ENCODE results near the gene PROS1.
A peak's percentile ranks its signal among the peaks of the same experiment; 100 is the strongest.

PROS1 gene

DNA sequence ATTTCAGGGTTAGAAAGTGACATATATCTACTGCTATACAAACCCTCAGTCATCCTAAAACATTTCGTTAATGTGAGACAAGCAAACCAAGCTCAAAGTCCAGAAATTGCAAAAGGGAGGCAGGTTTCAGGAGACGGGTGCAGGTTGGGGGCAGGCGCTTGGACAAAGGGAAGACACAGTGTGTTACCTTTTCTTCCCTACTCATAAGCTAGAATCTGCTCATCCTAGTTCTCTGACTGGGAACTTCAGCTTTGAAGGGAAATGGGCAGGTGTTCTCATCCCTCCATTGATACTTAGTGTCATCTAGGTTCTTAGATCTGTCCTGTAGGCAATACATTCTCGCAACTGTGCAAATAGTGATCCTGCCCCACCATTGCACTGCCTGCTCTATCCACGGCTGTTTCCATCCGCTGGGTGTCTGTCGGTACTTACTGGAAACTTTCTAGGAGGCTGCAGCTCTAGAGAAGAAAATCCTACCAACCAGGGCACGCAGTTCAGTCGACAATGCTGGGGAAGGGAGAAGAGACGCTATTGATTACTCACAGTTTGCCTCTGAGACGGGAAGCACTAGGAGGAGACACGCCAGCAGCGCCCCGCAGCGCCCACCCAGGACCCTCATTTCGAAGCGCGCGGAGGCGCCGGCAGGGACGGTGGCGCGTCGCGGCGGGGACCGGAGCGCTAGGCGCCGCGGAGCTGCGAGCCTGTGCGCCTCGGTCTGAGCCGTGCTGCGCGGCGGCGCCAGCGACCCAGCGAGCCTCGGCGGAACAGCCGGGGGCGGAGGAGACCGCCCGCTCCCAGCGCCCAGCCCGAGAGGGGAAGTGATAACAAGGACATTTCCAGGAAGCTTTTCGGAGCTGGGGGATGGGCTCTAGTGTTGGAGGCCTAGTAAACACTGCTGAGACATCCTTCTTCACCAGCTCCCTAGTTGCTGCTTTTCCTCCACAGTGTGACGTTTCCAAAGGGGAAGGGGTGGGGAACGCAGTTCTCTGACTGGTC is at the start of gene PROS1:
PROS1 (minus strand) TSS at position 766 of the 996 bp plus-strand sequence; CDS start at position 619, 147 bp downstream.
- no peaks in the 10 kb centered on the region for H3K27me3 ChIP-seq (replicated peaks)
- no peaks in the 10 kb centered on the region for H3K36me3 ChIP-seq (replicated peaks)
- TF ChIP-seq, protein P1, sequence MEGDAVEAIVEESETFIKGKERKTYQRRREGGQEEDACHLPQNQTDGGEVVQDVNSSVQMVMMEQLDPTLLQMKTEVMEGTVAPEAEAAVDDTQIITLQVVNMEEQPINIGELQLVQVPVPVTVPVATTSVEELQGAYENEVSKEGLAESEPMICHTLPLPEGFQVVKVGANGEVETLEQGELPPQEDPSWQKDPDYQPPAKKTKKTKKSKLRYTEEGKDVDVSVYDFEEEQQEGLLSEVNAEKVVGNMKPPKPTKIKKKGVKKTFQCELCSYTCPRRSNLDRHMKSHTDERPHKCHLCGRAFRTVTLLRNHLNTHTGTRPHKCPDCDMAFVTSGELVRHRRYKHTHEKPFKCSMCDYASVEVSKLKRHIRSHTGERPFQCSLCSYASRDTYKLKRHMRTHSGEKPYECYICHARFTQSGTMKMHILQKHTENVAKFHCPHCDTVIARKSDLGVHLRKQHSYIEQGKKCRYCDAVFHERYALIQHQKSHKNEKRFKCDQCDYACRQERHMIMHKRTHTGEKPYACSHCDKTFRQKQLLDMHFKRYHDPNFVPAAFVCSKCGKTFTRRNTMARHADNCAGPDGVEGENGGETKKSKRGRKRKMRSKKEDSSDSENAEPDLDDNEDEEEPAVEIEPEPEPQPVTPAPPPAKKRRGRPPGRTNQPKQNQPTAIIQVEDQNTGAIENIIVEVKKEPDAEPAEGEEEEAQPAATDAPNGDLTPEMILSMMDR (IDR thresholded peaks at IDR 0.05; ENCODE audit: low read depth, low read length, missing control alignments), result no peak
- peak within 1 kb of the TSS; percentile 35 for H3K27ac ChIP-seq
- peak within 1 kb of the TSS; percentile 64 for H3K4me3 ChIP-seq (ENCODE audit: low read depth, low read length)
- peak; percentile 58 for DNase-seq
- in situ Hi-C loops (cut with HindIII; ENCODE audit: low pct_ligation_motif_present, low sequenced_read_pairs), result no loop called here

- H3K36me3 ChIP-seq (replicated peaks), result no peaks in the 10 kb centered on the region
- no peaks in the 10 kb centered on the region for H3K27me3 ChIP-seq (replicated peaks)
- in situ Hi-C loops (cut with HindIII; ENCODE audit: low pct_ligation_motif_present, low sequenced_read_pairs), result no loop called here
- TF ChIP-seq, protein P1 (IDR thresholded peaks at IDR 0.05; ENCODE audit: low read depth, low read length, missing control alignments), result no peak
- no peak overlapping the region for H3K27ac ChIP-seq
- H3K4me3 ChIP-seq (ENCODE audit: low read depth, low read length), result no peak overlapping the region
- DNase-seq, result no peak
Observed at GRCh38 chr3:94020293-94020692, 46.6 kb upstream of the PROS1 start.

- TF ChIP-seq, protein P1 (IDR thresholded peaks at IDR 0.05; ENCODE audit: low read depth, low read length, missing control alignments), result no peak
Observed at GRCh38 chr3:94019659-94020058, 46.0 kb upstream of the PROS1 start.

DNA sequence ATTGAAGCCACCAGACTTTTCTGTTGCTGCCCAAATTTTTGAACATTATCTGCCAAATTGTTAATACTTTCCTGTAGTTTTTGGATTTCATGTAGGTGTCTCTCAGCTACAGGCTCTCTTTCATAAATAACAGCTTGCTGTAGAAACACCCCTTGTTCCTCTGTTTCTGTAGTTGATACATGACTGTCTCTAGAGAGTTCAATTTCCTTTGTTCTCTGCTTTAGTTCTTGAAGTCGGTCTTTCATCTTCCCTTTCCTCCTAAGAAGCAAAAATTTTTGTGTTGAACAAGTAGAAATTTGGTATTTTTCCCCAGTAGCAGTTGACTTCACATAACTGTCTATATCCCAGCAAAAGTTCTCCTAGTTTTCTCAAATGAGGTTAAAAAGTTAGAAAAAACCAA is 41.3 kb upstream of the PROS1 start:
- no peaks in the 10 kb centered on the region for H3K27me3 ChIP-seq (replicated peaks)
- TF ChIP-seq, protein P1 (IDR thresholded peaks at IDR 0.05; ENCODE audit: low read depth, low read length, missing control alignments), result no peak
- H3K27ac ChIP-seq, result no peak overlapping the region
- no peak for DNase-seq
- in situ Hi-C loops (cut with HindIII; ENCODE audit: low pct_ligation_motif_present, low sequenced_read_pairs), result no loop called here
- no peak overlapping the region for H3K4me3 ChIP-seq (ENCODE audit: low read depth, low read length)
- no peaks in the 10 kb centered on the region for H3K36me3 ChIP-seq (replicated peaks)

More at GRCh38 chr3:94019659-94020058, 46.0 kb upstream of the PROS1 start:
- no peak overlapping the region for H3K4me3 ChIP-seq (ENCODE audit: low read depth, low read length)
- no peak overlapping the region for H3K27ac ChIP-seq
- in situ Hi-C loops (cut with HindIII; ENCODE audit: low pct_ligation_motif_present, low sequenced_read_pairs), result no loop called here
- no peaks in the 10 kb centered on the region for H3K27me3 ChIP-seq (replicated peaks)
- H3K36me3 ChIP-seq (replicated peaks), result no peaks in the 10 kb centered on the region
- no peak for DNase-seq

DNA sequence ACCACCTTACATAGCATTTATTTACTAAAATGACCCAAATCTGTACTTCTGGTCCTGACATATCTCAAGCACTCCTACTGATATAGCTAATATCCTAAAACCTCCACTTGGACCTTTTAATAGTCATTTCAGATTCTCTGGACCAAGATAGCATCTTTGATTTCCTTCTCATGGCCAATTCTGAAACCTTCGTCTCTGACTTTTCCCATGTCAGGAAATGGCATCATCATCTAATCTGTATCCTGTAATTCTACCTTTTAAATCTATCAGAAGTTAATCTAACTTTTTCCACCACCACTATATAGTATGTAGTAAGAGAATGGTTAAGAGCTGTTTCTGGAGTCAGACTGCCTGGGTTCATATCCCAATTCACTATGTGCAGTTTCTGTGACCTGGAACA is 38.5 kb upstream of the PROS1 start:
- no peaks in the 10 kb centered on the region for H3K27me3 ChIP-seq (replicated peaks)
- TF ChIP-seq, protein P1 (IDR thresholded peaks at IDR 0.05; ENCODE audit: low read depth, low read length, missing control alignments), result no peak
- no peaks in the 10 kb centered on the region for H3K36me3 ChIP-seq (replicated peaks)
- no peak overlapping the region for H3K4me3 ChIP-seq (ENCODE audit: low read depth, low read length)
- no peak for DNase-seq
- no peak overlapping the region for H3K27ac ChIP-seq
- in situ Hi-C loops (cut with HindIII; ENCODE audit: low pct_ligation_motif_present, low sequenced_read_pairs), result no loop called here
